ENCODE measurements around the gene TAPBPL.
"Not testable (repeated sequence)": the region's sequence is repeated elsewhere in the genome, so short reads cannot be mapped to it uniquely, and the experiment has no call there.

TAPBPL gene

DNA sequence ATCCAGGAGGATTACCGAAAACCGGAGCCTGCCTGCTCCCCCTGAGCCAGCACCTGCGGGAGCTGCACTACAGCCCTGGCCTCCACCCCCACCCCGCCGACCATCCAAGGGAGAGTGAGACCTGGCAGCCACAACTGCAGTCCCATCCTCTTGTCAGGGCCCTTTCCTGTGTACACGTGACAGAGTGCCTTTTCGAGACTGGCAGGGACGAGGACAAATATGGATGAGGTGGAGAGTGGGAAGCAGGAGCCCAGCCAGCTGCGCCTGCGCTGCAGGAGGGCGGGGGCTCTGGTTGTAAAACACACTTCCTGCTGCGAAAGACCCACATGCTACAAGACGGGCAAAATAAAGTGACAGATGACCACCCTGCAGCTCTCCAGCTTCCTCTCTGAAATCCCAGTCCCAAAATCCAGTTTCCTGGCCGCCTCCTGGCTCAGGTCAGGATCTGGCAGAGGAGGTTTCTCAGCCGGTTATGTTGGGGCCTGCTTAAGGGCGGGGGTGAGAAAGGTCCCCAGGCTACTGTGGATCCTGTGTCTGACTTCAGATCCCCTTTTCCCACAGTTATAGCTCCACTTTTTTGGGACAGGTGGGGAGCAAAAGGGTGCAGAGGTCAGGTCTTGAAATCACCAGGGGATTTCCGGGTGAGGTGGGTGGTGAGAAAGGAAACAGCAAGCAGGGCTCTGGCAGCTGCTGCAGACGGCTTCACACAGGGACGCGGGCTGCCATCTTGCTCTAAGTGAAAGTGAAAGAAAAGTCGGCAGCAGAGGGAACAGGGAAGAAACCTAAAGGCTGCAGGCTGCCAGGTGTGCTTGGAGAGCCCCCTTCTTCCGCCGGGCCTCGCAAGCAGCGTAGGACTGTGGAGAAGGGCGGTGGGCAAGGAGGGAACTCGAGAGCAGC, at the start of gene TAPBPL:
TSS of gene TAPBPL (plus strand) at position 695 of the 897 bp plus-strand sequence. CDS start 207 bp downstream, outside the sequence.
- DNase-seq = peak; percentile 74

DNA sequence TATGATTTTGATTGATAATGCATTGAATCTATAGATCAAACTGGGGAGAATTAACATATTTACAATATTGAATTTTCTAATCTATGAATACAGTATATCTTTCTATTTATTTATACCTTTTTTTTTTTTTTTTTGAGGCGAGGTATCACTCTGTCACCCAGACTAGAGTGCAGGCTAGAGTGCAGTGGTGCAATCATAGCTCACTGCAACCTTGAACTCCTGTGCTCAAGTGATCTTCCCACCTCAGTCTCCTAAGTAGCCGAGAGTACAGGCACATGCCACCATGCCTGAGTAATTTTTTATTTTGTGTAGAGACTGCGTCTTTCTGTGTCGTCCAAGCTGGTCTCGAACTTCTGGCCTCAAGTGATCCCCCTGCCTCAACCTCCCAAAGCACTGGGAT, 47.5 kb upstream of the TAPBPL start:
- no peak for DNase-seq

GRCh38 chr12:6405963-6406362, 45.9 kb upstream of the TAPBPL start:
- DNase-seq = no peak

- DNase-seq = no peak
Observed at GRCh38 chr12:6407236-6407954, 44.4 kb upstream of the TAPBPL start.

GRCh38 chr12:6416596-6416995, 35.2 kb upstream of the TAPBPL start:
- DNase-seq = no peak

GRCh38 chr12:6418796-6419195, 33.0 kb upstream of the TAPBPL start:
- DNase-seq = no peak

GRCh38 chr12:6420364-6420763, 31.5 kb upstream of the TAPBPL start:
- DNase-seq = no peak

- peak; percentile 86 for DNase-seq
Observed at GRCh38 chr12:6423267-6424007, 28.4 kb upstream of the TAPBPL start.

- DNase-seq = no peak
Observed at GRCh38 chr12:6424008-6424347, 27.9 kb upstream of the TAPBPL start.

DNA sequence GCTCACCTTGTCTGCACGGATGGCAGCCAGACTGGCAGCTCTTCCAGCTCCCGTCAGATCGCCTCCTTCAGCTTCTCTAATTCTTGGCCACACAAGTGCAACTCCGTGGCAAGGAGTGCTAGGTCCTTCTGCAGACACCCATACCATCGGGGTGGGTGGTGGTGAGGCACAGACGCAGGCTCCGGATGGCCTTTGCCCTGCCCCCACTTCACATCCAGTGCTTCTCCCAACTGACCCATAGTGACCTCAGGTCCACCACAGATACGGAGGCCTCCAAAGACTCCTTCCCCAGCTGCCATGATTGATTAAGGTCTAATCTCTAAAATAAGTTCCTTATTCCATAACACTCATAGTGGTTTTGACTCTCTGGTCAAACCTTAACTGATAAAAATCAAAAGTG, 27.0 kb upstream of the TAPBPL start:
- no peak for DNase-seq

- no peak for DNase-seq
Observed at GRCh38 chr12:6425590-6426531, 26.0 kb upstream of the TAPBPL start.

GRCh38 chr12:6426882-6427671, 24.8 kb upstream of the TAPBPL start:
- no peak for DNase-seq

DNA sequence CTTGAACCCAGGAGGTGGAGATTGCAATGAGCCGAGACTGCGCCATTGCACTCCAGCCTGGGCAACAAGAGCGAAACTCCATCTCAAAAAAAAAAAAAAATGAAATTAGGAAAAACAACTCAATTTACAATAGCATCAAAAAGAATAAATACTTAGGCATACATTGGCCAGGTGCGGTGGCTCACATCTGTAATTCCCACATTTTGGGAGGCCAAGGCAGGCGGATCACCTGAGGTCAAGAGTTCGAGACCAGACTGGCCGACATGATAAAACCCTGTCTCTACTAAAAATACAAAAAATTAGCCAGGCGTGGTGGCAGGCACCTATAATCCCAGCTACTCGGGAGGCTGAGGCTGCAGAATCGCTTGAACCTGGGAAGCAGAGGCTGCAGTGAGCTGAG, 24.0 kb upstream of the TAPBPL start:
- DNase-seq = not testable (repeated sequence)

DNA sequence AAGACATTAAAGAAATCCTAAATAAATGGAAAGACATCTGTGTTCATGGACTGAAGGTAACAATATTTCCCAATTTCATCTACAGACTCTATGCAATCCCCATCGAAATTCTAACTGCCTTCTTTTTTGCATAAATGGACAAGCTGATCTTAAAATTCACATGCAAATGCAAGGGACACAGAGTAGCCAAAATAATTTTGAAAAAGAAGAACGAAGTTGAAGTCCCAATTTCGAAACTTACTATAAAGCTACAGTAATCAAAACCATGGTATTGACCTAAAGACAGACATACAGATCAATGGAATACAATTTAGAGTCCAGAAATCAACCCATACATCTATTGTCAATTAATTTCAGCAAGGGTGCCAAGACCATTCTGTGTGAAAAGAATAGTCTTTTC, 23.5 kb upstream of the TAPBPL start:
- no peak for DNase-seq

DNA sequence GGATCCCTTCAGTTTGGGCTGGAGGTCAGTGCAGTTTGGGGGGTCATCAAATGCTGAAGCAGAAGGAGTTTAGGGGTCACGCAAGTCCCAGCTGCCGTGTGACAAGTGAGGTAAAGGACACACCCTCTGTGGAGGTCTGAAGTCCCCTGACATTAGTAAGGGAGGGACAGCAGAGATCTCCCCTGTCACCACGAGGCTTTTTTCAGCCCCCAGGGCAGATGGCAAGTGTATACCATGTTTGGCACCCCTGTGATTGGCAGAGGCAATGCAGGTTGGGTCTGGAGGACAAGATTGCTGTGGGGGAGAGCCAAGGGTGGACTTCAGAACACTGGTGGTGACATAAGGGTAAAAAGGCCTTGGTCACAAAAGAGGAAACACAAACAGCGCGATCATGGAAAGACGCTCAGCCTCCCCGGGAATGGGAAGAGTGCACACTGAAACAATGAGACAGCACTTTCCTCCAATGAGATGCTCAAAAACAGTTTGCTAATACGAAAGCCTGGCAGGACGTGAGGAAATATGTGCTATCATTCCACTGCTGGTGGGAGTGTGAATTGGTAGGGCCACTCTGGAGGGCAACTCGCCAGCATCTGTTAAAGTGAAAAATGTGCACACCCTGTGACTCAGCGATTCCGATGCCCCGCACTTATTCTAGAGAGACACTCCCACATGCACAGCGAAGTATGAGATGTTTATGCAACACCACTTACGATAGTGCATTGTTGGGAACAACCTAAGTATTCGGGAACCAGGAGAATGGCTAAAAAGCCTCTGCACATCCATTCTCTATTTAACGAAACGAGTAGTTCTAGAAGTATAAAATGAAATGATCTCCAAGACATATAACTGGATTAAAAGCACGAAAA, 21.5 kb upstream of the TAPBPL start:
- peak; percentile 95 for DNase-seq

GRCh38 chr12:6432991-6433390, 18.9 kb upstream of the TAPBPL start:
- DNase-seq = no peak

DNA sequence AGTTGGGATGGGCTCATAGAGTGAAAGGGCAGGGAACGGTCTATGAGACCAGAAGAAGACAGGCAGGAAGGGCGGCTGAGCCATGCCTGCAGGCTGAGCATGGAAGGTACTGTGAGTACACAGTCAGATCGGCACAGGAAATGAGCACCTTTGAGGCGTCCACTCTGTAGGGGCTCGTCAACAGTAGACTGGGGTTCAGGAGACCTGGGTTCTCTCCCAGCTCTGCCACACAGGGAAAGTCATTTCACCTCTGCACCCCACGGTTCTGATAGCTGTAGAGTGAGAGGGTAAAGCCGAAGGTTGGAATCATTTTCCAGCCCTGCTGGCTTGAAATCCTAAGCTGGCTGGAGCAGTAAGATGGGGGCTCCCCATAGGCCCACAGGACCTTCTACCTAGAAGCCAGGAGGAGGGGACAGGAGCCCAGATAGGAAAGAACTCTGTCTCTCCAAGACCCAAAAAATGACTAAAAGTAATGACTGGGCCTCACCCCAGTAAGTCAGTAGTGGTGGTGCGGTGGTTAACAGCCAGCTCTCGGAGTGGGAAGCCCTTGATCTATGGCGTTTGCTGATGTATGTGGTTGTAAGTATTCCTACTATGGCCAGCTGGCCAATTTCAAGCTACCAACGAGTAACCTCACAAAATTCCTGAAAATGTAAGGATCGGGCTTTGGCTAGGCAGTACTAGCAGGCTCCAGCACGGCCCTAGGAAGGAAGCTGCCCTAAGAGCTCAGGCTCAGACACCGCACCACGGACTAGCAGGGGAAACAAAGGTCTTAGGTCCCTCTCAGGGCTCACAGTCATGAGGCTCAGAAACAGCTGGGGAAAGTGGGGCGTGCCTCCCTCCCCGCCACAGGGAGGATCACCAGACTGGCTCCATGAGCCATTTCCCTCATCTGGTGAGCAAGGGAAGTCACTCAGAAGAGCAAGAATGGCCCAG, 17.4 kb upstream of the TAPBPL start:
- DNase-seq = no peak

GRCh38 chr12:6435961-6436715, 15.7 kb upstream of the TAPBPL start:
- no peak for DNase-seq

- DNase-seq = no peak
Observed at GRCh38 chr12:6437586-6437985, 14.3 kb upstream of the TAPBPL start.

Data from HCEC 1CT (cell line).